Fibroblast of lung (primary cell): ENCODE measurements around the gene SLC37A1. TPM values are rescaled to one million over a fixed set of nuclear protein-coding genes. Genes with fewer than 3 reads are reported as not detected.
"Not testable (repeated sequence)": the region's sequence is repeated elsewhere in the genome, so short reads cannot be mapped to it uniquely, and the experiment has no call there.

Source experiments
- DNase-seq, 2 donors: peaks; one replicate each; pipeline versions ENCODE4 v3.0.0 to v3.0.0-alpha.2; 2010; ENCODE audit warnings: low read depth in 2 of 2
- H2AFZ ChIP-seq: 2 replicates; pipeline ENCODE4 v1.5.1; 2012; ENCODE audit warnings: low read length, control low read depth, inconsistent platforms
- H3K27ac ChIP-seq: 2 replicates; pipeline ENCODE4 v1.5.1; 2011; ENCODE audit warnings: low read length, control low read depth; ENCODE audit not compliant: insufficient read depth
- H3K27me3 ChIP-seq: 2 replicates; pipeline ENCODE4 v1.5.1; 2011; ENCODE audit warnings: mild to moderate bottlenecking, low read length; ENCODE audit not compliant: control insufficient read depth, insufficient read depth
- H3K36me3 ChIP-seq: 2 replicates; pipeline ENCODE4 v1.5.1; 2011; ENCODE audit warnings: low read length; ENCODE audit not compliant: control insufficient read depth, insufficient read depth
- H3K4me1 ChIP-seq: 2 replicates; pipeline ENCODE4 v1.5.1; 2011; ENCODE audit warnings: low read length; ENCODE audit not compliant: control insufficient read depth, insufficient read depth; ENCODE audit errors: extremely low read depth
- H3K4me2 ChIP-seq: 2 replicates; pipeline ENCODE4 v1.5.1; 2011; ENCODE audit warnings: low read length, control low read depth; ENCODE audit not compliant: insufficient read depth; ENCODE audit errors: extremely low read depth
- H3K4me3 ChIP-seq, 4 experiments: fragments of 200-600 bp in 1 of 4; sonication (generic) in 1 of 4; replicated peaks in 1 of 4; 2 replicates each; pipeline ENCODE4 v1.5.1; 2011 to 2016; ENCODE audit warnings: low read length in 4 of 4, low read depth in 3 of 4, mild to moderate bottlenecking in 3 of 4, control low read depth in 2 of 4, inconsistent platforms in 1 of 4, mixed read lengths in 1 of 4; ENCODE audit not compliant: insufficient read depth in 1 of 4; ENCODE audit errors: control extremely low read depth in 1 of 4
- H3K79me2 ChIP-seq: 2 replicates; pipeline ENCODE4 v1.5.1; 2012; ENCODE audit warnings: mild to moderate bottlenecking, low read length, inconsistent platforms; ENCODE audit not compliant: control insufficient read depth, insufficient read depth
- H3K9ac ChIP-seq: 2 replicates; pipeline ENCODE4 v1.5.1; 2011; ENCODE audit warnings: mild to moderate bottlenecking, low read length, control low read depth; ENCODE audit not compliant: insufficient read depth
- H3K9me3 ChIP-seq: 2 replicates; pipeline ENCODE4 v1.5.1; 2012; ENCODE audit warnings: low read depth, low read length; ENCODE audit not compliant: control insufficient read depth, insufficient read depth
- H4K20me1 ChIP-seq: 2 replicates; pipeline ENCODE4 v1.5.1; 2011; ENCODE audit warnings: low read length; ENCODE audit not compliant: control insufficient read depth, insufficient read depth; ENCODE audit errors: extremely low read depth
- CTCF ChIP-seq, 2 donors: IDR thresholded peaks in 1 of 2; conservative IDR thresholded peaks in 1 of 2; 1 replicate in 1 of 2; 2 replicates in 1 of 2; pipeline ENCODE4 v1.5.1; 2011 to 2012; ENCODE audit warnings: low read length in 2 of 2, control low read depth in 1 of 2, inconsistent platforms in 1 of 2, low read depth in 1 of 2, mild to moderate bottlenecking in 1 of 2
- EZH2 ChIP-seq: IDR thresholded peaks from 2 replicates; pipeline ENCODE4 v1.5.1; 2012; ENCODE audit warnings: low read length, control low read depth, mild to moderate bottlenecking; ENCODE audit errors: missing control alignments
- polyA plus RNA-seq, 2 donors: library from polyadenylated mRNA; depleted of rRNA in 1 of 2; stranded (reverse) in 1 of 2; unstranded in 1 of 2; fragments of >200 nt; gene quantifications; 2 replicates each; pipeline ENCODE4 v1.2.1, GENCODE V29; 2011 to 2012; ENCODE audit warnings: missing spikeins in 1 of 2
- total RNA-seq: library from RNA; depleted of rRNA; stranded (reverse); fragments of >200 nt; gene quantifications from 2 replicates; pipeline ENCODE4 v1.2.1, GENCODE V29; 2014

Gene SLC37A1
- total and polyA plus RNA-seq, 2 donors (not counting 1 experiment from before 2014, with no cell fraction given) = 0.42 to 6.4 TPM

DNA sequence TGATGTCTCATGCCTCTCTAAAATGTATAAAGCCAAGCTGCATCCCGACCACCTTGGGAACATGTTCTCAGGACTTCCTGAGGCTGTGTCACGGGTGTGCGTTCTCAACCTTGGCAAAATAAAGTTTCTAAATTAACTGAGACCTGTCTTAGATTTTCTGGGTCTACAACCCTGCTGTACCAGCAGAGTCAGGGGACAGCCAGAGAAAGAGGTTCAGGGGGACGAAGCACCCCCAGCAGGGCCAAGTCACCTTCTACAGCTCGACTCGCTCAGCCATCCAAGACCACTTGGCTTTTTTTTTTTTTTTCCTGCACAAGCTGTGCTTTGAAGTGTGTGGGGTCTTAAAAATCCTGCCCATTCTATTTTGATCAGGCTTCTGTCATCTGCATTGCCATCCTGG, 111.3 kb downstream of the SLC37A1 start:
- Histone ChIP-seq H3K36me3 (no peaks in the 10 kb centered on the region), H3K4me2 (no peak overlapping the region), H3K27ac (no peak overlapping the region), H3K4me3 (no peak overlapping the region), H3K4me1 (no peaks in the 10 kb centered on the region), H3K79me2 (no peaks in the 10 kb centered on the region), H3K9ac (no peak overlapping the region), H2AFZ (no peak overlapping the region), H3K27me3 (peaks cover 3% of the 10 kb centered on the region), H3K9me3 (no peaks in the 10 kb centered on the region), H4K20me1 (no peaks in the 10 kb centered on the region)
- TF ChIP-seq EZH2 (no peak), CTCF (conservative IDR thresholded peaks at IDR 0.05 in 1 of 2, IDR thresholded peaks at IDR 0.05 in 1 of 2; ENCODE audit: low read depth in 1 of 2, low read length in 2 of 2) (no peak)
- no peak for DNase-seq

- H3K27me3 ChIP-seq = peaks cover 3% of the 10 kb centered on the region
These were observed 112.5 kb downstream of the SLC37A1 start for GRCh38 chr21:42626171-42626570.

DNA sequence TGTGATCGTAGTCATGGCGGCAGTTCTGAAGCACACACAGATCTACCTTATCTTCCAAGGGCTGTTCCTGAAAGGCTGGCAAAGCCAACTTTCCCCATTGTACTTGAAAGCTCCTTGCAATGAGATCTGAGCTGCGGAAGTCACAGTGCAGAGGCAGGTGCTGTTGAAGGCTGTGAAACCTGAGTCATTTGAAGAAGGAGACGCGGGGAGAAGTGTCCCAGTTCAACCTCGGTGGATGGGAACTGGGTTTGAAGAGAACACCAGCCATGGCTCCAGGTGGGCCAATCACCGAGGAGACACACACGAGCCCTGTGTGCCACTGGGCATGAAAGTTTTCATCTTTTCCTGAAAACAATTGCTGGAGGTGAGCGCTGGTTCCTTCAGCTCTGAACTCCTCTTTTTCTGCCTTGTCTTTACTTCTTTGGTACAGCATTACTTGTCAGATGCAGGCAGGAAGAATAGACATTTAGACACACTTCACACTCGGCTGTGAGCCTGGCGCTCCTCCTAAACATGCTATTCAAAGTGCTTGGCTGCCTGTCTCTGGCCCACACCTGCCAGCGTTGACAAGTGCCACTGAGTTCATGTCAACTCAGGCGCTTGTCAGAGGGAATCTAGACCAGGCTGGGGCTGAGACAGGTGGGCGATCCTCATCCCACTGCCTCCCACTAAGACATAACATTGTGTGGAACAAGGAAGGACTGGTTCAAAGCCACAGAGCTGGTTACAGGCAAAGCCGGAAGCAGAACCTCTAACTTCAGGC, 114.1 kb downstream of the SLC37A1 start:
- Histone ChIP-seq H4K20me1 (no peaks in the 10 kb centered on the region), H3K27ac (no peak overlapping the region), H3K4me2 (no peak overlapping the region), H2AFZ (no peak overlapping the region), H3K9me3 (no peaks in the 10 kb centered on the region), H3K79me2 (no peaks in the 10 kb centered on the region), H3K4me1 (no peaks in the 10 kb centered on the region), H3K36me3 (no peaks in the 10 kb centered on the region), H3K9ac (no peak overlapping the region), H3K4me3 (no peak overlapping the region), H3K27me3 (peaks cover 3% of the 10 kb centered on the region)
- TF ChIP-seq CTCF (conservative IDR thresholded peaks at IDR 0.05 in 1 of 2, IDR thresholded peaks at IDR 0.05 in 1 of 2; ENCODE audit: low read depth in 1 of 2, low read length in 2 of 2) (no peak), EZH2 (no peak)
- no peak for DNase-seq

More at GRCh38 chr21:42626171-42626570, 112.5 kb downstream of the SLC37A1 start:
- Histone ChIP-seq H3K4me3 (no peak overlapping the region), H3K27ac (no peak overlapping the region), H3K79me2 (no peaks in the 10 kb centered on the region), H2AFZ (no peak overlapping the region), H3K36me3 (no peaks in the 10 kb centered on the region), H4K20me1 (no peaks in the 10 kb centered on the region), H3K9me3 (no peaks in the 10 kb centered on the region), H3K4me1 (no peaks in the 10 kb centered on the region), H3K4me2 (no peak overlapping the region), H3K9ac (no peak overlapping the region)
- DNase-seq = no peak
- TF ChIP-seq EZH2 (no peak), CTCF (conservative IDR thresholded peaks at IDR 0.05 in 1 of 2, IDR thresholded peaks at IDR 0.05 in 1 of 2; ENCODE audit: low read depth in 1 of 2, low read length in 2 of 2) (no peak)

DNA sequence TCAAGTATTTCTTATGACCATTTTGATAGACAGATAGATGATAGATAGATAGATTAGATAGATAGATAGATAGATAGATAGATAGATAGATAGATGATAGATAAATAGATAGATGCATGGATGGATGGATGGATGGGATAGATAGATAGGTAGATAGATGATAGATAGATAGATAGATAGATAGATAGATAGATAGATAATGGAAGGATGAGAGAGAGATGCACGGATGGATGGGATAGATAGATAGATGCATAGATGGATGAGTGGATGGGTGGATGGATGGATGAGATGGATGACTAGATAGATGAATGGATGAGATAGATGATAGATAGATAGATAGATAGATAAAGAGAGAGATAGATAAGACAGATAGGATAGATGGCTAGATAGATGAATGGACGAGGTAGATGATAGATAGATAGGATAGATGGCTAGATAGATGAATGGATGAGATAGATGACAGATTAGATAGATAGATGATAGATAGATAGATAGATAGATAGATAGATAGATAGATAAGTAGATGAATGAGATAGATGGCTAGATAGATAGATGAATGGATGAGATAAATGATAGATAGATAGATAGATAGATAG, 114.9 kb downstream of the SLC37A1 start:
- H3K9ac ChIP-seq, H3K79me2 ChIP-seq, H3K4me1 ChIP-seq, H2AFZ ChIP-seq, DNase-seq, H3K36me3 ChIP-seq, H3K4me2 ChIP-seq, H3K27me3 ChIP-seq, H3K4me3 ChIP-seq, H3K9me3 ChIP-seq, H3K27ac ChIP-seq, H4K20me1 ChIP-seq: not testable (repeated sequence)
